Measurements from ENCODE around the gene ZNF710. TPM values are rescaled to one million over a fixed set of nuclear protein-coding genes. Genes with fewer than 3 reads are reported as not detected.

ZNF710 gene
- total and polyA plus RNA-seq, 11 donors = 2.9 to 22.4 (median 5.9) TPM

DNA sequence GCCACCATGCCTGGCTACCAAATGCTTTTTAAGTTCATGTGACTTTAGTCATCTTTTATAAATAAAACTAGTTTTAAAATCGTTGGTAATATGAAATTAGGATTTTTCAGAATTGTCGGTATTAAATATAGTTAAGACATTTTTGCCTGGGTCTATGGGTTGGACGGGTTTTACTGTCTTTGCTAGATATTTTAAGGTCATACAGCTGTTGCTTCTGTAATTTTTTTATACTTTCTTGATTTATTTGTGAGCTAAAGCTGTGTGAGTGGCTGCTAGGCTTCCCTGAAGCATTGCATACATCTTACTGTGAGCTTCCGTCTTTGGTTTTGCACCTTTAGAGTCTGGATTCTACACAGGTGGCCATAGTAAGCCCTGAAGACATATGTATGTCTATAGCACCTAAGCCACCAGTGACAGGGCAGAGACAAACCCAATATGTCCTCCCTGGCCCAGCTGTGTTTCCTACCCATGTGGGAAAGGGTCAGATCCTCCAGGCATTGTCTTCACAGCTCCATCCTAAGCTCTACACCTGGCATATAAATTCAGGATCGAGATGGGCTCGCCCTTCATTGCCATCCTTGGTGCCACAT is 16.6 kb upstream of the ZNF710 start:
- TF ChIP-seq POLR2A (IDR thresholded peaks at IDR 0.05) = no peak
- TF ChIP-seq, protein P1, sequence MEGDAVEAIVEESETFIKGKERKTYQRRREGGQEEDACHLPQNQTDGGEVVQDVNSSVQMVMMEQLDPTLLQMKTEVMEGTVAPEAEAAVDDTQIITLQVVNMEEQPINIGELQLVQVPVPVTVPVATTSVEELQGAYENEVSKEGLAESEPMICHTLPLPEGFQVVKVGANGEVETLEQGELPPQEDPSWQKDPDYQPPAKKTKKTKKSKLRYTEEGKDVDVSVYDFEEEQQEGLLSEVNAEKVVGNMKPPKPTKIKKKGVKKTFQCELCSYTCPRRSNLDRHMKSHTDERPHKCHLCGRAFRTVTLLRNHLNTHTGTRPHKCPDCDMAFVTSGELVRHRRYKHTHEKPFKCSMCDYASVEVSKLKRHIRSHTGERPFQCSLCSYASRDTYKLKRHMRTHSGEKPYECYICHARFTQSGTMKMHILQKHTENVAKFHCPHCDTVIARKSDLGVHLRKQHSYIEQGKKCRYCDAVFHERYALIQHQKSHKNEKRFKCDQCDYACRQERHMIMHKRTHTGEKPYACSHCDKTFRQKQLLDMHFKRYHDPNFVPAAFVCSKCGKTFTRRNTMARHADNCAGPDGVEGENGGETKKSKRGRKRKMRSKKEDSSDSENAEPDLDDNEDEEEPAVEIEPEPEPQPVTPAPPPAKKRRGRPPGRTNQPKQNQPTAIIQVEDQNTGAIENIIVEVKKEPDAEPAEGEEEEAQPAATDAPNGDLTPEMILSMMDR (IDR thresholded peaks at IDR 0.05) = no peak
- DNase-seq (no peak), ATAC-seq (no peak)
- Histone ChIP-seq H3K9me3 (peaks cover 0 to 21% (median 9%) of the 10 kb centered on the region in 12 donors), H3K27me3 (peaks cover 0 to 3% (median 0%) of the 10 kb centered on the region in 9 donors), H3K4me3 (no peak overlapping the region), H3K4me1 (no peaks in the 10 kb centered on the region), H3K27ac (no peak overlapping the region), H3K36me3 (no peaks in the 10 kb centered on the region)
- 86 to 89% (median 88%) methylated on average over 6 of the region's 6 CpGs for WGBS, 4 donors
- intact Hi-C loops (cut with DNase I) = loop anchor here in 1 of 10 donors (10.0 kb wide), 1 partner anchor 230 kb away; the partner anchor contains the start of gene MESP1

DNA sequence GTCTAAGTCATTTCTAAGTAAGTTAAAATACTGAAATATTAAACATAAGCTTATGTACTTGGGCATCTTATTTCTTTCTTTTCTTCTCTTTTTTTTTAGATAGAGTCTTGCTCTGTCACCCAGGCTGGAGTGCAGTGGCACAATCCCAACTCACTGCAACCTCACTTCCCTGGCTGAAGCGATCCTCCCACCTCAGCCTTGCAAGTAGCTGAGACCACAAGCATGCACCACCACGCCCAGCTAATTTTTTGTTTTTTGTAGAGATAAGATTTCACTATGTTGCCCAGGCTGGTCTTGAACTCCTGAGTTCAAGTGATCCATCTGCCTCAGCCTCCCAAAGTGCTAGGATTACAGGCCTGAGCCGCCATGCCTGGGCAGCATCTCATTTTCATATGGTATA is 16.0 kb upstream of the ZNF710 start:
- WGBS, 4 donors = 90 to 93% (median 91%) methylated on average over 3 of the region's 3 CpGs
- no peaks in the 10 kb centered on the region for H3K4me1 ChIP-seq
- no peaks in the 10 kb centered on the region for H3K36me3 ChIP-seq
- ATAC-seq = no peak
- peaks cover 0 to 21% (median 9%) of the 10 kb centered on the region in 12 donors for H3K9me3 ChIP-seq
- H3K27me3 ChIP-seq = peaks cover 0 to 3% (median 0%) of the 10 kb centered on the region in 9 donors
- intact Hi-C loops (cut with DNase I) = loop anchor here in 1 of 10 donors (10.0 kb wide), 1 partner anchor 230 kb away; the partner anchor contains the start of gene MESP1
- TF ChIP-seq, protein P1 (IDR thresholded peaks at IDR 0.05) = no peak
- DNase-seq = no peak
- H3K4me3 ChIP-seq = no peak overlapping the region
- H3K27ac ChIP-seq = no peak overlapping the region

DNA sequence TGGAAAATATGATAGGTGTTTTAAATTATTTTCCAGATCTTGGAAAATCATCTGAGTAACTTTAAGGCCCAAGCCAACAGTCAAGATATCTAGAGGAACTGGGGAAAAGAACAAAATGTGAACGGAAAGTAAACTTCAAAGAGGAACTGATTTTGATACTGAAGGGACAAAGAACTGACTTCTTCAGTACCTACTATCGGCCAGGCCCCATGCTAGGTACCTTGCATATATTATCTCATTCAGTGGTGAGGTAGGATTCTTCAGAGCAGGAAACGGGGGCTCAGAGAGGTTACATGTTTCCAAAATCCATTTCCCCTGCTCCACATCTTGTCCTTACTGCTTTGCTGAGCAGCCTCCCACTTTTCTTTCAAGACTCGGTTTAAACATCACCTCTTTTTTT is 9.8 kb upstream of the ZNF710 start:
- TF ChIP-seq, protein P1 (IDR thresholded peaks at IDR 0.05) = no peak
- no peak for TF ChIP-seq POLR2A (IDR thresholded peaks at IDR 0.05)
- Histone ChIP-seq H3K9me3 (no peaks in the 10 kb centered on the region), H3K27me3 (no peaks in the 10 kb centered on the region), H3K27ac (no peak overlapping the region), H3K4me1 (peaks cover 0 to 4% (median 0%) of the 10 kb centered on the region in 12 donors), H3K4me3 (no peak overlapping the region), H3K36me3 (no peaks in the 10 kb centered on the region)
- no peak for ATAC-seq
- intact Hi-C loops (cut with DNase I) = no loop called here
- WGBS, 4 donors = 69 to 77% (median 72%) methylated on average over 4 of the region's 4 CpGs
- no peak for DNase-seq

DNA sequence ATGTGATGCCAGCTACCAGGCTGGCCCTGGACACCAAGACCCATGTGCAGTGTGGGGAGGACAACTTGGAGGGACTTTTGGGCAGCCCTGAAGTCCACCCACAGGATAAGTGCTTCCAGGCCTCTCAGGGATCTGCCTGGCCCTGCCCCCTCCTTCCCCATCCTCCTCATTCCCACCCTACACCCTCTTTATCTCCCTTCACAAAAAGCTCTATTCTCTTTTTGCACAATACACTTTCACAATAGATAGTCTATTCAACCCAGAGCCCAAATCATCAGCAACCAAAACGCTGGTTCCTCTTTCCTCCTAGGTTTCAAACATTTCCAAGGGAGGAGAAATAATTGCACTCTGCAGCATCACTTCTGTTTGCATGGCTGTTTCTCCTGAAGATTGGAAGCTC is 7.8 kb upstream of the ZNF710 start:
- Histone ChIP-seq H3K36me3 (no peaks in the 10 kb centered on the region), H3K4me3 (no peak overlapping the region), H3K27me3 (no peaks in the 10 kb centered on the region), H3K4me1 (peaks cover 0 to 4% (median 0%) of the 10 kb centered on the region in 12 donors), H3K27ac (no peak overlapping the region), H3K9me3 (no peaks in the 10 kb centered on the region)
- intact Hi-C loops (cut with DNase I) = no loop called here
- ATAC-seq = no peak
- no peak for DNase-seq
- TF ChIP-seq, protein P1 (IDR thresholded peaks at IDR 0.05) = no peak
- TF ChIP-seq POLR2A (IDR thresholded peaks at IDR 0.05) = no peak
- WGBS, 4 donors = 67 to 85% (median 72%) methylated on average over 1 of the region's 1 CpG
